ENCODE data around the gene NFIB.
A peak's percentile ranks its signal among the peaks of the same experiment; 100 is the strongest.

NFIB gene

GRCh38 chr9:14277761-14278160 lies 36.2 kb downstream of the NFIB start:
- no peak for TF ChIP-seq CTCF (IDR thresholded peaks at IDR 0.05; ENCODE audit: low read depth, low read length)
- no peak overlapping the region for H3K4me3 ChIP-seq (ENCODE audit: low read depth, low read length)
- no peak for DNase-seq (ENCODE audit: low read depth, low spot score)
- in situ Hi-C loops (cut with HindIII; ENCODE audit: low sequenced_read_pairs), result no loop called here

- H3K4me3 ChIP-seq (ENCODE audit: low read depth, low read length), result no peak overlapping the region
- in situ Hi-C loops (cut with HindIII; ENCODE audit: low sequenced_read_pairs), result no loop called here
- no peak for TF ChIP-seq CTCF (IDR thresholded peaks at IDR 0.05; ENCODE audit: low read depth, low read length)
- peak; percentile 64 for DNase-seq (ENCODE audit: low read depth, low spot score)
Measured at GRCh38 chr9:14277244-14277643, 36.7 kb downstream of the NFIB start.

DNA sequence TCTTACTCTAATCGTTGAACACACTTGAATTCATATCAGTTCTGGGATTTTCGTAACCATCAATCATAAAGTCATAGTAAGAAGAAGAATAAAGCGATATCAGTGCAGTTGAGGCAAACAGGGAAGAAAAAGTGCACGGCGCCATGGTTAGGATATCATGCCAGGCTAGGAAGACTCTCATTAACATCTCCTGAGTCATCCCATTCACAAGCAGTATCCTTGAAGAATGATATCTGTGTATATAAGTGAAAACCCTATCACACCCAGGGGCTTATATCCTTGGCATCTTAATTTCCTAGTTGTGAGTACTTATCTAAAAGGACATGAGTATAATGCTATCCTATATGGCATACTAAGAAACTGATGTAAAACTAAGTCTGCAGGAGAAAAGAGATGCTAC lies 38.6 kb downstream of the NFIB start:
- DNase-seq (ENCODE audit: low read depth, low spot score), result no peak
- in situ Hi-C loops (cut with HindIII; ENCODE audit: low sequenced_read_pairs), result no loop called here
- TF ChIP-seq CTCF (IDR thresholded peaks at IDR 0.05; ENCODE audit: low read depth, low read length), result no peak

GRCh38 chr9:14273696-14274121 lies 40.2 kb downstream of the NFIB start:
- no peak overlapping the region for H3K4me3 ChIP-seq (ENCODE audit: low read depth, low read length)
- no peak for TF ChIP-seq CTCF (IDR thresholded peaks at IDR 0.05; ENCODE audit: low read depth, low read length)
- in situ Hi-C loops (cut with HindIII; ENCODE audit: low sequenced_read_pairs), result no loop called here
- DNase-seq (ENCODE audit: low read depth, low spot score), result peak; percentile 65

More for the DNA sequence above, 38.6 kb downstream of the NFIB start:
- no peak overlapping the region for H3K4me3 ChIP-seq (ENCODE audit: low read depth, low read length)

- peak; percentile 11 for DNase-seq (ENCODE audit: low read depth, low spot score)
- in situ Hi-C loops (cut with HindIII; ENCODE audit: low sequenced_read_pairs), result no loop called here
- no peak overlapping the region for H3K4me3 ChIP-seq (ENCODE audit: low read depth, low read length)
- no peak for TF ChIP-seq CTCF (IDR thresholded peaks at IDR 0.05; ENCODE audit: low read depth, low read length)
Measured at GRCh38 chr9:14272927-14273528, 40.9 kb downstream of the NFIB start.

DNA sequence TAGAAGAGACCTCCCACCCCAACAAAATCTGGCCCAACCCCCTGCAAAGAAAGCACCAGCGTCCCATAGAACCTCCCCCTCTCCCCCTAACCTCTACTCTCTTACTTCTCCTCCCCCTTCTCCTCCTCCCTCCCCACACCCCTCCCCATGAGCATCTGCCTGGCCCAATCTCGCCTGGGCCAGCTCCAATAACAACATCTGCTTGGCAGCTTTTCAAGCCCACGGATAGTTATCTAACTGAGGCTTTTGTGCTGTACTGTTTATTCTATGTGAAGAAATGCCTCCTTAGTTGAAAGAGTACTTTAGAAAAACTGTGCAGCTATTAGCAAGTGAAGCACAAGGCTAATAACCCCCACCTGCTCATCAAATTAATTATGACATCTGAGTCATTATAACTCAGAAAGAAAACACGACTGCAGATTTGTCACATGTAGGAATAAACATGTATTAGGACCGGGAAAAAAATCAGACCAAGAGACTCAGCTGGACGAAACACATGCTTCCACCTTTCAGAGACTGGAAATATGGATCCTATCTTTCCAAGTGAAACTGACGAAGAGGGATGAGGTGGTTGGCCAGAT lies 42.8 kb downstream of the NFIB start:
- no peak overlapping the region for H3K4me3 ChIP-seq (ENCODE audit: low read depth, low read length)
- TF ChIP-seq CTCF (IDR thresholded peaks at IDR 0.05; ENCODE audit: low read depth, low read length), result no peak
- in situ Hi-C loops (cut with HindIII; ENCODE audit: low sequenced_read_pairs), result no loop called here
- peak; percentile 91 for DNase-seq (ENCODE audit: low read depth, low spot score)
